Superior temporal gyrus (tissue), 1 donor: Measurements from ENCODE around the gene TUBGCP6.

Source experiments
- DNase-seq: peaks from one replicate; pipeline ENCODE4 v3.0.0-alpha.2; 2016; ENCODE audit errors: extremely low spot score

TUBGCP6 gene

DNA sequence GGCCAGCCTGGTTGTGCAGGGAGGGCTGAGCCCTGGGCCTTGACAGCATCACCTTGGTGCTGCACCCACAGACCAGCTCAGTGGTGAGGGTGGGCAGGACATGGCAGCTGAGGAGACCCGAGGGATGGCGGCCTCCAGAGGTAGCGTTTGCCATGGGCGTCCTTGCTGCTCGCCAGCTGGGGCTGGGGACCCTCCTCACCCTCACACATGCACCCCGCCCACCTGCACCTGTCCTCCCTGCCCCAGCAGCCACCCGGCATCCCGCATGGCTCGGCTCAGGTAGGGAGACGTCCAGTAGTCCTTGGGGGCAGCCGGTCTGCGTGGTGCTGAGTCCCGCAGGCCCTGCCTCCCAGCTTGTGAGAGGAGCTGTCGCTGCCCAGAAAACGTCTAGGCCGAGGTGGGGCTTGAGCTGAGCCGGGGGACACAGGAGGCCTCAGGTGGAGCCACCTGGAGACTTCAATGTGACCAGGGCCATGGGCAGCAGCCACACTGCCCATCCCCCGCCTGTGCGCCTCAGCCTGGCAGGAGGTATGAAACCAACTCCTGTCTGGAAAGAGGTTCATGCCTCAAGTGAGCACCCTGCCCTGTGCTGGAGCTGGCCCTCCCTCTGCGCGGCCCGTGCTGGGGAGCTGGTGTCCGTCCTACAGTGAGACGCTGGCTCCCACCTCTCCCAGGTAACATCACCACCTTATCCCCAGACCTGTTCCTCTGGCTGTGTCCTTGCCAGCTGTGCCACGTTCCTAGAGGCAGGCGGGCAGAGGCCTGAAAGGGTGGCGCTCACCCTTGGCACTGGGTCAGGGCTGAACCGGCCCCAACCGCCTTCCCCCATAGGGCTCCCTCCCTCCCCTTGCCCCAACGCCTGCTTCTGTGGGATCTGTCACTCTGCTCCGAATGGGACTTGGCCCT lies 62.4 kb downstream of the TUBGCP6 start:
- DNase-seq: no peak

DNA sequence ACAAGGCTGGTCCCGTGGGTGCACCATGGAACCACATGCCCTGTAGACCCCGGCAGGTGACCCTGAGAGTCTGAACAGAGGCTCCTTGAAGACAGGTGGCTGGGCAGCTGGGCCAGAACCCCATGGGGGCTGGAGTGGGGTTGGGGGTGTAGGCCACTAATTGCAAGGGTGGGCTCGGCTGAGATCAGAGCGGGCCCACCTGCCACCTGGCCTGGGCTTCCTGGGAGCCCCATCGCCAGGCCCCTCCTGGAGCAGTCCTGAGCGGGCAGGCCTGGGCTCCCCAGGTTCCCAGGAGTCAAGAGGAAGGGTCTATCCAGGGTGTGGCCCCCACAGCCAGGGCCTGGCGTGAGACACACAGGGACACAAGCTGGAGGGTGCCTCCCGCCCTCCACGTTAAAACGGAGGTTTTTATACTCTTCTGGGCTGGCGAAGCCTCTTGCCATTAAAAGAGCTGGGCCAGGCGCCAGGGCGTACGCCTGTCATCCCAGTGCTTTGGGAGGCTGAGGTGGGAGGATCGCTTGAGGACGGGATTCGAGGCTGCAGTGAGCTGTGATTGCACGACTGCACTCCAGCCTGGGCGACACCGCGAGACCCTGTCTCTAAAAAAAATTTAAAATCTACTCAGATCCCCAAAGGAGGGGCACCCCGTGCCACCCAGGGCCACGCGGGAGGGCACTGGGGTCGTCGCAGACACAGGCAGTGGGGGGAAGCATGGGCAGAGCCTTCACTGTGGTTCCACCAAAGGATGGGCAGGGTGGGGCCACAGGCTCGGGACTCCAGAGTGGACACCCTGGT lies 63.9 kb downstream of the TUBGCP6 start:
- no peak for DNase-seq

DNA sequence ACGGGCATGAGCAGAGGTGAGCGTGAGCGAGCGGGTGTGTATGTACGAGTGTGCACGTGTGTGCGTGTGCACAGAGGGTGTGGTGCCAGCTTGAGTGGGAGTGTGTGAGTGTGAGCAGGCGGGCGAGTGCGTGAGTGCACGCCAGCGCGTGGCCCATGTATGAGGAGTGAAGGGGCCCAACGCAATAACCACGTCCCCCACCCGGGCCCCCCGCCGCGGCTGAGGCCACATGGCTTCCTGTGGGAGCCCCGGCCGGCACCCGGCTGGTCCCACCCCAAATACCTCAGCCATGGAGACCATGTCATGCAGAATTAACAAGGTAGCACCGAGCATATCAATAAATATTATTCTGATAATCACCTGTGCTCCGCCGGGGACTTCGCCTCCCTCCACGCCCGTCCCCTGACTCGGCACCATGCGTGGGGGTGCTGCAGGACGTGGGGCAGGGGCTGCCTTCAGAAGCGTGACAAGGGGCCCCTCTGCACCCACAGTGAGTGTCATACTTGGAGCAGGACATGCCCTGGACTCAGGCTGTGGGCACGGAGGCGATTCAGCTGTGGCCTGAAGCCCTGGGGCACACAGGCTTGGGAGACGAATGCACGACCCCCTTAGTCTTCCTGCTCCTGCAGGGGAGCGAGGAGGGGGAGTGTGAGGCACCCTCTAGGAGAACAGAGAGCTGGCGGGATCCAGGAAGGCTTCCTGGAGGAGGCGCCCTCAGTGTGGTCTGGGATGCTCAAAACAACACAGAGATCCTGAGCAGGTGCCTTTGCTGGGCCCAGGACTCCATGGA lies 64.7 kb downstream of the TUBGCP6 start:
- no peak for DNase-seq

DNA sequence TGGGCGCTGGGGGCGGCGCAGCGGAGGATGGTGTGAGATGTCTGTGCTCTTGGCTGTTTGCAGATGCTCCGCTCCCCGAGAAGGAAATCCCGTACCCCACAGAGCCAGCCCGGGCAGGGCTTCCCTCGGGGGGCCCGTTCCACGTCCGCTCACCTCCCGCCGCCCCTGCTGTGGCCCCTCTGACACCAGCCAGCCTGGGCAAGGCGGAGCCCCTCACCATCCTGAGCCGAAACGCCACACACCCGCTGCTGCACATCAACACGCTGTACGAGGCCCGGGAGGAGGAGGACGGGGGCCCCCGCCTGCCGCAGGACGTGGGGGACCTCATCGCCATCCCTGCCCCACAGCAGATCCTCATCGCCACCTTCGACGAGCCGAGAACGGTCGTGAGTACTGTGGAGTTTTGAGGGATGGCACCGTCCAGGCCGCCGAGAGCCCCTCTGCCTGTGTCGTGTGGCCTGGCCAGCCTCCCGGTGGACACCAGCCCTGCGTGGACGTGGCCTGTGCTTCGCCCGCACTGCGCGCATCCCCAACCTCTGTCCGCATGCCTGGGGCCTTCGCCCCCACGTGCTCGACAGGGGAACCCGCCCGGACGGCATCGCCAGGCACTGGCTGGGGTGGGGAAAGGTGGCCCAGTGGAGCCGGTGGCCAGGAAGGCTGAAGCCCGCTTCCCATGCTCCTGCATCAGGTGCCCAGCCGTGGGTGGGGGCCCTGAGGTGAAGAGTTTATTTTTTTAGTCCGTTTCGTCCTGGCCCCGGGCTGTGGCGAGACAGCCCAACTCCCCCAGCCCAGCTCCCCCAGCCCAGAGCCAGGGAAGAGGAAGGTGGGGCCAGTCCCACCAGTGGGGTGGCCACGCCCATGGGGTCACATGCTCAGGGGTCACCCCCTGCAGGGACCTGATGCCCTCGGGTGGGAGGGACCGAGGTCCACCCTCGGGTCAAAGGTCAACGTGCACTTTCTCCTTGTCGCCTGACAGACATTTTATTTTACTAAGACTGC lies 65.7 kb downstream of the TUBGCP6 start:
- no peak for DNase-seq

DNA sequence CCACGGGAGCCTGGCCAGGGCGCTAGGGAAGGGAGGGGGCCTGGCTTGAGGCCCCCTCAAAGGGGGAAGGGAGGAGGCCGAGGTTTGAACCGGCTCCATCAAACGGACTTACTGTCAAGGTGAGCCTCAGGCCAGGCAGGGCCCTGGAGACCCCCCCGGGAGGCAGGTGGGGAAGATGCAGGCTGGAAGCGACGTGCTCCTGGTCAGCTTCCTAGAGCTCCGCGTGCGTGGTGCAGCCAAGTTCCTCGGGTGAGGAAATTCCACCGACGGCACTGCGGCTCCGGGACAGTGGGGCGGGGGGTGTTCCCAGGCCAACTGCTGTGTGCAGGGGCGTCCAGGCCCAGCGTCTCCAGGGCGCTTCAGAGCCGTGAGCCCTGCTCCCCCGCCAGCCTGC lies 66.4 kb downstream of the TUBGCP6 start:
- no peak for DNase-seq

DNA sequence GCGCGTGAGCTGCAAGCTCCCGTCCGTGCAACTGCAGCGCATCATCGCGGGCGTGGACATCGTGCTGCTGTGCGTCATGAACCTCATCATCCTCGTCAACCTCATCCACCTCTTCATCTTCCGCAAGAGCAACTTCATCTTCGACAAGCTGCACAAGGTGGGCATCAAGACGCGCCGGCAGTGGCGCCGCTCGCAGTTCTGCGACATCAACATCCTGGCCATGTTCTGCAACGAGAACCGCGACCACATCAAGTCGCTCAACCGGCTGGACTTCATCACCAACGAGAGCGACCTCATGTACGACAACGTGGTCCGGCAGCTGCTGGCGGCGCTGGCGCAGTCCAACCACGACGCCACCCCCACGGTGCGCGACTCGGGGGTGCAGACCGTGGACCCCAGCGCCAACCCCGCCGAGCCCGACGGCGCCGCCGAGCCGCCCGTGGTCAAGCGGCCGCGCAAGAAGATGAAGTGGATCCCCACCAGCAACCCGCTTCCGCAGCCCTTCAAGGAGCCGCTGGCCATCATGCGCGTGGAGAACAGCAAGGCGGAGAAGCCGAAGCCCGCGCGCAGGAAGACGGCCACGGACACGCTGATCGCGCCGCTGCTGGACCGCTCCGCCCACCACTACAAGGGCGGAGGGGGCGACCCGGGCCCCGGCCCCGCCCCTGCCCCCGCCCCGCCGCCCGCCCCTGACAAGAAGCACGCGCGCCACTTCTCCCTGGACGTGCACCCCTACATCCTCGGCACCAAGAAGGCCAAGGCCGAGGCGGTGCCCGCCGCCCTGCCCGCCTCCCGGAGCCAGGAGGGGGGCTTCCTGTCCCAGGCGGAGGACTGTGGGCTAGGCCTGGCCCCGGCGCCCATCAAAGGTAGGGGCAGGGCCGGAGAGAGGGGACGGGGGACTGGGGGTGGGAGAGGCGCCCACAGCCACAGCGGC lies 67.0 kb downstream of the TUBGCP6 start:
- DNase-seq: no peak

DNA sequence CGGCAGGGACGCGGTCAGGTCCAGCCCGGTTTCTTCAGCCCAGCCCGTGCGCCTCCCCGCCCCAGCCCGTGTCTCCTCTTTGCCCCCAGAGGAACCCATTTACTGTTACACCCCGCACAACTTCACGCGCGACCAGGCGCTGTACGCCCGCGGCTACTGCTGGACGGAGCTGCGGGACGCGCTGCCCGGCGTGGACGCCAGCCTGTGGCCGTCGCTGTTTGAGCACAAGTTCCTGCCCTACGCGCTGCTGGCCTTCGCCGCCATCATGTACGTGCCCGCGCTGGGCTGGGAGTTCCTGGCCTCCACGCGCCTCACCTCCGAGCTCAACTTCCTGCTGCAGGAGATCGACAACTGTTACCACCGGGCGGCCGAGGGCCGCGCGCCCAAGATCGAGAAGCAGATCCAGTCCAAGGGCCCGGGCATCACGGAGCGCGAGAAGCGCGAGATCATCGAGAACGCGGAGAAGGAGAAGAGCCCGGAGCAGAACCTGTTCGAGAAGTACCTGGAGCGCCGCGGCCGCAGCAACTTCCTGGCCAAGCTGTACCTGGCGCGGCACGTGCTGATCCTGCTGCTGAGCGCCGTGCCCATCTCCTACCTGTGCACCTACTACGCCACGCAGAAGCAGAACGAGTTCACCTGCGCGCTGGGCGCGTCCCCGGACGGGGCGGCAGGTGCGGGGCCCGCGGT lies 67.8 kb downstream of the TUBGCP6 start:
- DNase-seq: no peak

DNA sequence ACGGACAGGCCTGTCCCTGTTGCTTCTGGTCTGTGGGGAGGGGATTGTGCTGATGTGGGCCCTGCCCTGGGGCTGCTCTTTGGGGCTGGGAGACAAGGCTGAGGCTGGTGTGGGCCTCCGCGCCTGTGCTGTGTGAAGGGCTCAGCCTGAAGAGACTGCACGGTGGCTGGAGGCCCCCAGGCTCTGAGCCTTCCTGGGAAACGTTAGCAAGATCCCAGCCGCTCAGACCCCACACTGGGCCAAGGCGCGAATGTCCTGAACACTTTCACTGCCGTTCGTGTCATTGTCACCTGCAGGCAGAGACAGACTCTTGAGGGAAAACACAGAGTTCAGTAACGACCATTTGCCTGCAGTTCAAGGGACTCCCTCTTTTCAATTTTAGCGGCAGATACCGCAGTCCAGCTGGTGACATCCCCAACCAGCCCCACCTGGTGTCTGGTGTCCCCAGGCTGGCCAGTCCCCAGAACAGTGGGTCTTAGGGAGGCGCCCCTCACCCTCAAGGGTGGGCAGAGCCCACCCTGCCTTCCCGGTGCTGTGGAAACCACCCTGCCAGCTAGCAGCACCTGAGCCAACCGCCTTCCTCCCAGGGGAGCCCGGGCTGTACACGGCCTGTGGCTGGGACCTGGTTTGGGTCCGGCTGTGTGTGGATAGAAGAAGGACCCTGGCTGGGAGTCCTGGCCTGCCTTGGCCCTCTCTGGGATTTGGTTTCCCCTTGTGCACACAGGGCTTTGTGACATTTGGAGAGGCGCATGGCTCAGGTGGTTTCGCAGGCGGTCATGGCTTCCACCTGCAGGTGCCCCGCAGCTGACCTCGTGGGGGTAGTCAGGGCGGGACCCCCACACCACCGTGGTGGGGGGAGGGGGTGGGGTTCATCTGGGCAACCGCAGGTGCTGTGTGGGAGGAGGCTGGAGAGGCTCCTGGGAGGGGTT lies 68.6 kb downstream of the TUBGCP6 start:
- no peak for DNase-seq

DNA sequence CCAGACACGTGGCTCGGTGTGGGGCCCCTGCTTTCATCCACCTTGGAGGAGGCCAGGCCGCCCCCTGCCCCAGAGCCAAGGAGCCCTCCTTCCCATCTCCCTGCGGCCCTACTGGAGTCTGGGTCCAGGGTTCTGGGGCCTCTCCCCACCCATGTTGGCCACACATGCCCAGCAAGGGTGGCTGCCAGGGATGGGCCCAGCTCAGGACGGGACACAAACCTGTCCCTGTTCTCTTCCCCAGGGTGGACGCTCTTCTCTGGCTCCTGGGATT lies 69.7 kb downstream of the TUBGCP6 start:
- DNase-seq: no peak

DNA sequence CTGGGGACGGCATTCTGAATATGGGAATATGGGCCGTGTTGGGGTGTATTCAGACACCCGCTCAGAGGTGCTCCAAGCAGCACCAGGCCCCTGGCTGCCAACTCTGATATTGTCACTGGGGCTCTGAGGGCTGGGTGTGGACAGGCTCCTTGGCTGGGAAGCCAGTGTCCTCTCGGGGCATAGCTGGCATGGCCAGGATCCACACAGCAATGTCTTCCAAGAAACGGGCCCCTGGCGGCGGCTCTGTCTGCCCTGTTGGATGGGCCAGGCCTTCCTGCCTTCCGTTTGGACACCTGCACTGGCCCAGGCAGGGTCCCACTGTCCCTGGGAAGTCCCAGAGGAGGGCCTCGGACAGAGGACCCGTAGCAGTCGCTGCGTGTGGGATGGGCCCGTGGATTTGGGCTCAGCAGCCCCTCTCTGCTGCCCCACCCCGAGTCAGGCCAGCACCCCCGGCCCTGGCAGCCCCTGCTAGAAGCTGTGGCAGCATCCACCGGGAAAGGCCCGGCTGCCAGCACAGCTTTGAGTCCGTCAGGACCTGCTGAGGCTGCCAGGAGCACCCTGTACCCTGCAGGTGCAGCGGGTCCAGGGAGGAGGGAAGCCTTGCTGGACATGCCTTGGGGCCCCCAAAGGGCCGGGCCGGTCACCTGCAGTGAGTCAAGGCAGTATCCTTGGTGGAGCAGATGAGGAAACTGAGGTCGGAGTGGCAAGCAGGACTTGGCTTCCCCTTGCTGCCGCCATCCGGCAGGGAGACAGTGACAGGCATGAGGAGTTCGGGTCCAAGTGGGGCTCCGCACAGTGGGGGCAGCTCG lies 70.2 kb downstream of the TUBGCP6 start:
- DNase-seq: no peak

DNA sequence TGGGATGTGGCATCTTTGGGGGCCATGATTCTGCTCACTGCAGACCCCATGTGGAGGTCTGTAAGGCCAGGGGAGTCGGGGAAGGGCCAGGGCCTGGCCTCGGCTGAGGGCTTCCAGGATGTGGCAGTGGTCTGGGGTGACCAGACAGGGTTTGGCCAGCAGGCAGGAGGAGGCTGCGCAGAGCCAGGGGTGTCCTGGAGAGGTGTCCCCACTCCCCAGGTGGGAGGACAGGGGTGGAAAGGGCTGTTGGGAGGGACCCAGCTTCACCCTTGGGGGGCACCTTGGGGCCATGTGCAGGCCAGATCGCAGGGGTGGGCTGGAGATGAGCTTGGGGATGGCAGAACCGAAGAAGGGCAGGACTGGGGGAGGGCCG lies 70.9 kb downstream of the TUBGCP6 start:
- no peak for DNase-seq

DNA sequence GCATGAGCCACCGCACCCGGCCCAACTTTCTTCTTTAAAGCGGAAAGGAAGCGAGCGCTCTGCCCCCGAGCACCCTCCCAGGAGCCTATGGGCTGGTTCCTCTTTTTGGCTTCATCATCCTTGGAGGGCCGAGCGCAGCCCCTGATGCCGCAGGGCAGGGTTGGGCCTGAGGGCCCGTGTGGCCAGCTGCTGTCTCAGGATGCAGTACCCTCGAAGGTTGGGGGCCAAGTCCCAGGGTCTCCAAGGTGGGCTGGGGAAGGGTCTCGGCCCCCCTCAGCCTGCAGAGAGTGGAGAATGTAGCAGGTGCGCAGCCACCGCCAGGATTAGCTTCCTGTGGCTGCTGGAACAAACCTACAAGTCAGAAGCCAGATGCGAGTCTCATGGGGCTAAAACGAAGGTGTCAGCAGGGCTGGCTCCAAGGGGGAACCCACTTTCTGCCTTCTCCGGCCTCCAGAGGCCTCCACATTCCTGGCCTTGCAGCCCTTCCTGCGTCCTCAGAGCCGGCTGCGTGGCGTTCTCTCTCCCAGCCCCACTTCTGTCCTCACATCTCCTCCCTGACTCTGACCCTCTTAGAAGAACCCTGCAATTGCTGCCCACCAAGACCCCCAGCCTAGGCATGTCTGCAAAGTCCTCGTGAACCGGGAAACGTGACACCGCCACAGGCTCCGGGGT lies 71.4 kb downstream of the TUBGCP6 start:
- DNase-seq: no peak

DNA sequence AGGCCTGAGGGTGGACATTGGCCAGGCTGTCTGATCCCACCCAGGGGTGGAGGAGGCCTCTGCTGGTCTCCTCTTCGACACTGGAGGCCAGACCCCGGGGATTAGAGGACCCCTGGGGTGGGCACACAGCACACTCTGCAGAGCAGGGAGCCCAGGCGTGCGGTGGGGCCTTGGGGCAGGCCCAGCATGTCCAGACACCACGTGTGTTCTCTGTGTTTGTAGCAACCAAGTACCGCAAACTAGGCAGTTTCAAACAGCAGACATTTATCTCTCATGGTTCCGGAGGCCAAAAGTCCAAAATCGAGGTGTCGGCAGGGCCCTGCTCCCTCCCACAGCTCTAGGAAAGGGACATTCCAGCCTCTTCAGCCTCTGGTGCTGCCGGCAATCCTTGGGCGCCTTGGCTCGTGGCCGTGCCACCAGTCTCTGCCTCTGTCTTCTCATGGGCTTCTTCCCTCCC lies 72.8 kb downstream of the TUBGCP6 start:
- DNase-seq: no peak

DNA sequence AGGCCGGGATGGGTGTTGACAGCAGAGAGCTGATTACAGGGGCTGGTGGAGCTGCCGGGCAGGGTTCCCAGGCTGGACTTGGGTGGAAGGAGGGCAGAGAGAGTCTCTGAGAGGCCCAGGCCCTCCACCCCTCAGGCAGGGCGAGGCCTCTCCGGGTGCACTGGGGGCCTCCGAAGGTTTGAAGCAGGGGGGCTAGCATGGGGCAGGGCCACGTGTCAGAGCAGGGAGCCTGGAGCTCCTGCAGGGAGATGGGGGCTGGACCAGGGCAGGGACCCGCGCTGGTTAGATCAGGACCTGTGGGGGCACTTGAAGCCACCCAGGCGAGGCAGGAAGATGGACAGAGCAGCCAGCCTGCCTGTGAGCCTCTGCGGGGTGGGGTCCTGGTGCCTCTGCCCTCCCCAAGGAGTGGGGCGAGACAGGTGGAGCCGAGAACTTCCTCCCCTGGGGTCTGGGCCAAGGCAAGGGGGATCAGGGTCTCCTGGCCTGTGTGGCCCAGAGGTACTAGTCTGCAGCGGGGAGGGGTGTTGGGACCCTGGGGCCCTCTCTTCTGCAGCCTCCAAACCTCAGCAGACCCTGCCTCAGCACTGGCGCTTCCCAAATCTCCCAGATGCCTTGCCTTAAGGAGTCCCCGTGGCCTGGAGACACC lies 73.4 kb downstream of the TUBGCP6 start:
- DNase-seq: no peak

DNA sequence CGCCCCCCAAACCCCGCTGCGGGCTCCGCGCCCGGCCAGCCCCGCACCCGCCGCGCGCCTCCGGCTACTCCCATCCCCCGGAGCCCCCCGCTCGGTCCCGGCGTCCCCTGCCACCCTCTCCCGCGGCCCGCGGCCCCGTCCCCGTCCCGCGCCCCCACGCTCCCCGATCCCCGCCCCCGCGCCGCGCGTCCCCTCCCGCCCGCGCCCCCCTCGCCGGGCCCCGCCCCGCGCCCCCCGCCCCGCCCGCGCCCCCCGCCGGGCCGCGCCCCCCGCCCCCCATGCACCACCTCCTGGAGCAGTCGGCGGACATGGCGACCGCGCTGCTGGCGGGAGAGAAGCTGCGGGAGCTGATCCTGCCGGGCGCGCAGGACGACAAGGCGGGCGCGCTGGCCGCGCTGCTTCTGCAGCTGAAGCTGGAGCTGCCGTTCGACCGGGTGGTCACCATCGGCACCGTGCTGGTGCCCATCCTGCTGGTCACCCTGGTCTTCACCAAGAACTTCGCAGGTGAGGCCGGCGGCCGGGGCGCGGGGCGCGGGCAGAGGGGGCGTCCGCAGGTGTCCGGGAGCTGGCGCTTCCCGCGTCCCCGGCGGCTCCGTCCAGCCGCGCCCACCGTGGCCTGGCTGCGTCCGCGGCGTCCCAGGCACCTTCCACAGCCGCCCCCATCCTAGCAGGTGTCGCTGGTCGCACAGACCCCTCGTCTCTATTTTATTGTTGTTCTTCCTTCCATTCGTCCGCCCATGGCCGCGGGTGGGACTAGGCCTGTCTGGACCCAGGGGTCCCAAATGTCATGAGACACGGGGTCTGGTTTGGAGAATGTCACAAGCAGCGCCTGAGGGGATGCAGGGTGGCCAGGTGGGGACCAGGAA lies 74.1 kb downstream of the TUBGCP6 start, which contains the start of gene PANX2:
Gene PANX2, plus strand, starts transcription at position 279 of the 866 bp plus-strand sequence. Its CDS starts 0 bp downstream, at position 279.
- DNase-seq: no peak
